Stimulated activated CD4-positive, alpha-beta T cell treated with anti-CD3 and anti-CD28 coated beads, Interleukin-1b, Interleukin-23, amount 100 ng/mL, for 48 hours (primary cell): Measurements from ENCODE around the gene KIRREL3.

ENCODE experiments used
- DNase-seq: peaks from one replicate; pipeline ENCODE4 v3.0.0-alpha.2; 2020

The KIRREL3 gene

GRCh38 chr11:127000291-127000968 lies at the start of gene KIRREL3:
KIRREL3 (minus strand) TSS chr11:127000770.
- no peak for DNase-seq

- DNase-seq, result no peak
Observed at GRCh38 chr11:127050186-127050585, 49.6 kb upstream of the KIRREL3 start.

GRCh38 chr11:127049486-127049885 lies 48.9 kb upstream of the KIRREL3 start:
- DNase-seq, result no peak

GRCh38 chr11:127044535-127044934 lies 44.0 kb upstream of the KIRREL3 start:
- no peak for DNase-seq

GRCh38 chr11:127042445-127042844 lies 41.9 kb upstream of the KIRREL3 start:
- DNase-seq, result no peak

- DNase-seq, result no peak
Observed at GRCh38 chr11:127039591-127039990, 39.0 kb upstream of the KIRREL3 start.

GRCh38 chr11:127037596-127037995 lies 37.0 kb upstream of the KIRREL3 start:
- no peak for DNase-seq

GRCh38 chr11:127037001-127037400 lies 36.4 kb upstream of the KIRREL3 start:
- DNase-seq, result no peak

GRCh38 chr11:127035824-127036223 lies 35.3 kb upstream of the KIRREL3 start:
- no peak for DNase-seq

GRCh38 chr11:127034973-127035372 lies 34.4 kb upstream of the KIRREL3 start:
- DNase-seq, result no peak

GRCh38 chr11:127028648-127029047 lies 28.1 kb upstream of the KIRREL3 start:
- DNase-seq, result no peak

- no peak for DNase-seq
Observed at GRCh38 chr11:127027789-127028188, 27.2 kb upstream of the KIRREL3 start.

- no peak for DNase-seq
Observed at GRCh38 chr11:127027000-127027399, 26.4 kb upstream of the KIRREL3 start.

- no peak for DNase-seq
Observed at GRCh38 chr11:127023991-127024390, 23.4 kb upstream of the KIRREL3 start.

- DNase-seq, result no peak
Observed at GRCh38 chr11:127018683-127019279, 18.2 kb upstream of the KIRREL3 start.

GRCh38 chr11:127017482-127017881 lies 16.9 kb upstream of the KIRREL3 start:
- DNase-seq, result no peak

- DNase-seq, result no peak
Observed at GRCh38 chr11:127013550-127013949, 13.0 kb upstream of the KIRREL3 start.

- DNase-seq, result no peak
Observed at GRCh38 chr11:127006311-127006710, 5.7 kb upstream of the KIRREL3 start.

GRCh38 chr11:127003260-127003981 lies 2.9 kb upstream of the KIRREL3 start:
- DNase-seq, result no peak

GRCh38 chr11:127002669-127003259 lies 2.2 kb upstream of the KIRREL3 start:
- no peak for DNase-seq

GRCh38 chr11:127000981-127001380 lies 411 bp upstream of the KIRREL3 start:
- DNase-seq, result no peak

GRCh38 chr11:126999366-126999765 lies 1.2 kb downstream of the KIRREL3 start:
- DNase-seq, result no peak

- DNase-seq, result no peak
Observed at GRCh38 chr11:126997641-126998040, 2.9 kb downstream of the KIRREL3 start.

- no peak for DNase-seq
Observed at GRCh38 chr11:126997196-126997595, 3.4 kb downstream of the KIRREL3 start.
